GM19468 (cell line): ENCODE results near the gene ZBTB24.
A peak's percentile ranks its signal among the peaks of the same experiment; 100 is the strongest.
"Not testable (repeated sequence)": the region's sequence is repeated elsewhere in the genome, so short reads cannot be mapped to it uniquely, and the experiment has no call there.

Source experiments
- ATAC-seq: cut with Tn5 transposase; IDR thresholded peaks from one replicate; pipeline ENCODE4 v1.9.1; 2021; ENCODE audit warnings: mild to moderate bottlenecking, moderate library complexity, moderate number of reproducible peaks; ENCODE audit not compliant: unreplicated experiment; ENCODE audit errors: extremely low read depth

The ZBTB24 gene

GRCh38 chr6:109473120-109473519, 9.9 kb downstream of the ZBTB24 start:
- ATAC-seq, result no peak

DNA sequence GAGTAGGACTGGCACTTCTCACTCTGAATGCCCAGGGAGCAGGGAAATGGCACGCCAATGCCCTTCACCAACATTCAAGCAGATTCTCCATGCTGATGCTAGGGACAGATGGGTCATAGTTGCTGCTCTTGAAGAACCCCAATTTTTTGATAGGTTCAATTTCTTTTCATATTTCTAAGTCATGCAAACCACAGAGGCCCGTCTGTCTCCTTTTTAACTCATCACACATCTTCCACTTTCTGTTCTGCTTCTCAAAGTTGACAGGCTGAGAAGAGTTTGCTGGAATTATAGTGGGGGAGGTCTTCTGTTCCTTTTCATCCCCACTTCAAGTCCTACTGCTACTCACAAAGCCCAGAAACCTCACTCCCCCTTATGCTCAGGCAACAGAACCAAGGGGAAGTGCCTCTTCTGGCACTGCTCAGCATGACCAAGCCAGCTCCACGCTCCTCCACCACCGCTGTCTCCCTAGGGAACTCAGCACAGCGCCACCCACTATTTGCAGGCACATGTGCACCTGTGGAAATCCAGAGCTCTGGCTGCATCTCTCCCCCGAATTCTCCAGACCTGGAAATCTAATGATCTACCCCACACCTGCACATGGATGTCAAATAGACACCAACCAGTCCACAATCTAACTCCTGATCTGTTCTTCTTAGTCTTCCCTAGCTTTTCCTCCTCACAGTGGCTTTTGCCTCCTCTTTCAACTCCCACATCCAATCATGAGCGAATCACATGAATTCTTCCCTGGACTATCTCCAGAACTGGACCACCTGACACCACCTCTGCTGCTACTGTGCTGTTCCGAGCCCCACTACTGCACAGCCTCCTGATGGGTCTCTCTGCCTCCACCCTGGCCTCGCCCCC, 10.7 kb downstream of the ZBTB24 start:
- ATAC-seq, result no peak

DNA sequence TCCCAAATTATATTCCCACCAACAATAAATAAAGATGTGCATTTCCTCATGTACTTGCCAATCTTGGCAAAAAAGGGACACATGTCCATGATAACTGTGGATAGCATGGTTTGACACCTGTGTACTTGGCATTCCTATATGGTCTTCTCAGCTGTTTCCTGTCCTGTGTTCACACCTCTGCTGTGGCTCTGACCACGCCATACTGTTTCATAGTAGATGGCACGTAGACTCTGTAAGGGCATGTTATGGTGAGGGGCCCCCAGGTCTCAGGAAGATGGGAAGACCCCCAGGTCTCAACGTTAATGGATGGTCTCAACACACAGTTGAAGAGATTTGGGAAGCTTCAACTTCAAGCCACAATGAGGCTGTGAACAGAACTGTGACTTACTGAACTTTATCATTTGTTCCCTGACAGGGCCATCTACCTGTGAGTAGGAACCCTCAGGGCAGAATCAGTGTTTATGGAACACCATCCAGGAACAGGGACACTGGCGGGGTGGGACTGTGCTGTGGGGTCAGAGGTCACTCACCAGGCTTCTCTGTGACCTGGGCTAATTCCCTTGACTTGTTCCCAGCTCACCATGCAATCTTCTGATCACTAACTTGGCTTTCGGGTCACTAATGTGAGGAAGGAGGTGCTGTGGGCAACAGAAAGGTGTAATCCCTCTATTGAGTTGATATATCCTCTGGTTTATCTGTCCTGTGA, 11.8 kb downstream of the ZBTB24 start:
- no peak for ATAC-seq

DNA sequence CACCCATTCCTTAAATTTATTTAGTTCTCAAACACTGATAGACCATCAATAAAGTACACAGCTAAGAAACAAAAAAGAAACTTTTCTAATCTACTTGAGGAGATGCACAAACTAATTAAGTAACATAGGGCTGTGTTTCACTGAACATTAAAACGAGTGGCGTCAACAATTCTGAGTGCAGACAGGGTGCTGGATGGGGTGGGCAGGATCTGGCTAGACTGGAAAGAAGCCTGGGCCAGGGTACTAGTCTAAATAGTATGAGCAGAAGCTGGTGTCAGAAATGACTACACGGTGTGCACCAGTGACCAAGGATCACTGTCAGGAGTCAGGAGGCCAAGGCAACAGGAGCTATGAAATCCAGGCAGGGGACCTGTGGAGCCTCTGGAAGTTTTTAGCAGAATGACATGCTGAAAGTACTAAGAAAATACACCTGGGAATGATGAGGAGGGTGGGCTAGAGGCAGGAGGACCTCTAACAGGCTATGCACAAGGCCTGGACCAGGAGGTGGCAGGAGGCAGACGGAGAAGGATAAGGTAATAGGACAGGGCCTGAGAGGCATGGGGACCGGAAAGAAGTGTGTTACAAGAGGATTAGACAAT, 13.3 kb downstream of the ZBTB24 start:
- no peak for ATAC-seq

- no peak for ATAC-seq
Measured at GRCh38 chr6:109467696-109468095, 15.3 kb downstream of the ZBTB24 start.

- ATAC-seq, result no peak
Measured at GRCh38 chr6:109466212-109466923, 16.7 kb downstream of the ZBTB24 start.

DNA sequence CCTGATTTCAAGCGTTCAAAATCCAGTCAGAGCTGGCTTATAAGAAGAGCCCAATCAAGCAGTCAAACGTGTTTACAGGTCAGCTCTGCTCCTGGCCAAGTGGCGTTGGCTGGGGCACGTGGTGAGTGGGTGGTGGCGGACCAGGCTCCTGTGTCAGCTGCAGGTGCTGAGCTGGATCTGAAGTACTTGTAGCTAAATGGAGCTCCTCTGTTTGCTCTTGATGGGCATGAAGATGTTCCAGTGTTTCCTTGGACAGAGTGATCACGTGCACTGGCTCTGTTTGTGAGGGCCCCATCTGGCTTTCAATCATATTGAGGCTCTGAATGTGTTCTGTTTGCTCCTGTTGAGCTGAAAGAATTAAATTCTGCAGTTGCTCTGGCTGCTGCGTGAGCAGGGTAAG, 17.2 kb downstream of the ZBTB24 start:
- ATAC-seq, result no peak

DNA sequence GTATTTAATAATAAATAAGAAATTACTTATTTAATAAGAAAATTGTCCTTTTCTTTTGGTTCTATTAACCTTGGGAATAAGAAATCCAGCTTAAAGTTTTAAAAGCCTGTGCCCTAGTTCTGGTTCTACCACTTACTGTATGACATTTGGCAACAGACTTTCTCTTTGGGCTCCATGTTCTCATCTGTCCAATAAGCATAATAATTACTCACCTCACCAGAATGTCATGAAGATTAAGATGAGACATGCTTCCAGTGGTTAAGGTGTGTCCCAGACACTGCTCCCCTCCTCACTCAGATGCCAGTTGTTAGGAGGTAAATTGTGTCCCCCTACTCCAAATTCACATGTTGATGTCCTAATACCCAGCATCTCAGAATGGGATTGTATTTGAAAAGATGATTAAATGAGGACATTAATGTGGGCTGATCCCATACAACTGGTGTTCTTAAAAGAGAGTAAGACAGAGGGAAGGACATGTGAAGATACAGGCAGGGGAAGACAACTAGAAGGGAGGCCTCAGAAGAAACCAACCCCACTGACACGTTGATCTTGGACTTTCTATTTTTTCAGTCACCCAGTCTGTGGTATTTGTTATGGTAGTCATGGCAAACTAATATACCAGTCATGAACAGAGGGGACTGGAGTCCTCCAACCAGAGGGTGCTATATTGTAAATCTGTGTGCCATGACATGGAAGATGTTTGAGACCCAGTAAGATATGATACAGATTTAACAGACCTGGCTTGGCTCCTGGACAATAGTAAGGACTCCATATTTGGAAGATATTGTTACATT, 21.1 kb downstream of the ZBTB24 start:
- ATAC-seq, result no peak

DNA sequence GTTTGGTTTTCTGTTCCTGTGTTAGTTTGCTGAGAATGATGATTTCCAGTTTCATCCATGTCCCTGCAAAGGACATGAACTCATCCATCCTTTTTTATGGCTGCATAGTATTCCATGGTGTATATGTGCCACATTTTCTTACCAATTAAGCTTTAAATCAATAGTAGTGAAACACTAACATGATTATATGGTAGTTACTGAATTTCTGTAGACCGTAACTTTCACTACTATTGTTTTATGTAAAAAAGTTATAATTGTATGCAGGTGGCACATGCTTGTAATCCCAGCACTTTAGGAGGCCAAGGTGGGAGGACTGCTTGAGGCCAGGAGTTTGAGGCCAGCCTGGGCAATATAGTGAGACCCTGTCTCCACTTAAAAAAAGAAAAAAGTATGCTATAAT, 21.8 kb downstream of the ZBTB24 start:
- ATAC-seq, result not testable (repeated sequence)

DNA sequence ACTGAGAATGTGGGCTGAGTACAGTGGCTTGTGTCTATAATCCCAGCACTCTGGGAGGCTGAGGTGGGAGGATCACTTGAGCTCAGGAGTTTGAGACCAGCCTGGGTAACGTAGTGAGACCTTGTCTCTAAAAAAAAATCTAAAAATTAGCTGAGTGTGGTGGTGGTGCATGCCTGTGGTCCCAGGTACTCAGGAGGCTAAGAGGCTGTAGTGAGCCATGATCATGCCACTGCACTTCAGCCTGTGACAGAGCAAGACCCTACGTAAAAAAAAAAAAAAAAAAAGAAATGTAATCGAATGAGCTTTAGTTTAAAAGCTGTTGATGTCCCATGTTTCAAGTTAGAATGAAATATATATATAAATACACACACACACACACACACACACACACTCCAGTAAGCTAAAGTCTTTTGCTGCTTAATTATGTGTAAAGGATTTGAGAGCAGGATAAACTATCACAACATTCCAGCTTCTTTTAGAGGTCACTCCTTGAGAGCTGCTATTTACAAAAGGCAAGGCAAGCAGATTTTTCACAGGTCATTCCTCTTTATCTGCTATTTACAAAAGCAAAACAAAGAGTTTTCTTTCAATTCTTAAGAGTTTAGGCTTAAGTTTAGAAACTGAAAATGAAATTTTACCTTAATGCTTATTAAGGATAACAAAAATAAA, 22.7 kb downstream of the ZBTB24 start:
- no peak for ATAC-seq

DNA sequence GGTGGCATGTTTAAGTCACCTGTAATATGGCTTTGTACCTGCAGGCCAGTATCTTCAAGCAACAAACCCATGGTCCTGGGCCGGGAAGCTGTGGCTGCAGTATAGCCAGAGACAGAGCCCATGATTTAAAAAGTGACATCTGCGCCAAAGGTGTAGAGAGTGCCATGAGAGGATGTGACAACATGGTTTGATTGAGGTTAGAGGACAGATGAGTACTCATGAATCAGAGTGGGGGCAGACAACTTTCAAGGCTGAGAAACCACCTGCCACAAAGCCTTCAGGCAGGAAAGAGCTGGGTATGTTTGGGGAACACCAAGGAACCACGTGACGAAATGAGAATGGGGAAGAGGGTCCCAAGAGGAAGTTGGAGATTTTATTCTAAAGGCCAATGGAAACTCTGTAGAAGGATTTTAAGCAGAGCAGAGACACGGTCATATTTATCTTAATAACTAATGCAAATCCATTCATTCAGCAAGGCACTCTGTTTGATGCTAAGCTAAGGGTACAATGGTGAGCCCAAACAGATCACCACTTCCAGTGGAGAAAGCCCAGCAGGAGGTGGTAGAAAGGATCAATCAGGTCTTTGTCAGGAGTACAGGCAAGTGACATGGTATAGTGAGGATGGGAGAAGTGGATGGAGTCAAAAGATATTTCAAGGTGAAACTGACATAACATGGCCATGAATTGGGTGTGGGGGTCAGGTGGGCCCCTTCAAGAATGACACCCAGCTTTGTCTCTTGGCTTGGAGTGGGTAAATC, 24.1 kb downstream of the ZBTB24 start:
- ATAC-seq, result no peak

DNA sequence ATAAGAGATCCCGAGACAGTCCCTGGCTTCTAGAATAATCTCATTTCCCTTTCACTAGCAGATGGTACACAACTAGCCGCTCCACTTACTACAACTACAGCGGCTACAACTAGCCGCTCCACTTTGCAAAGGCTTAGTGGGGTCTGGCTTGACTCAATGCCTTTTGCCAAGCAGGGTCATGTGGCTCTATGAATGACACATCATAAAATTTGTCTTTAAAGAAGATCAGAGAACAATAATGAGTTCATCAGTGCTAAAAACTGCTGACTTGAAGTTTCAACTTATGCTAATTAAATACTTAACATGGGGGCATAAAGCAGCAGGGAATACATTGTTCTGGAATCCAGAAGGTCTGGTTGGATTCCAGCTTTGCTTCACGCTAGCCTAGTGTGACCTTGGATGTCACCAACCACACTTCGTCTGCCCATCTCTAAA, 25.4 kb downstream of the ZBTB24 start:
- ATAC-seq, result no peak

- ATAC-seq, result no peak
Measured at GRCh38 chr6:109456710-109457561, 26.1 kb downstream of the ZBTB24 start.

- ATAC-seq, result no peak
Measured at GRCh38 chr6:109456111-109456583, 26.9 kb downstream of the ZBTB24 start.

GRCh38 chr6:109455437-109456110, 27.4 kb downstream of the ZBTB24 start, which contains the start of gene MICAL1:
MICAL1 (minus strand) TSS chr6:109455772; CDS start chr6:109454196, 1,576 bp downstream.
- peak; percentile 67 for ATAC-seq

DNA sequence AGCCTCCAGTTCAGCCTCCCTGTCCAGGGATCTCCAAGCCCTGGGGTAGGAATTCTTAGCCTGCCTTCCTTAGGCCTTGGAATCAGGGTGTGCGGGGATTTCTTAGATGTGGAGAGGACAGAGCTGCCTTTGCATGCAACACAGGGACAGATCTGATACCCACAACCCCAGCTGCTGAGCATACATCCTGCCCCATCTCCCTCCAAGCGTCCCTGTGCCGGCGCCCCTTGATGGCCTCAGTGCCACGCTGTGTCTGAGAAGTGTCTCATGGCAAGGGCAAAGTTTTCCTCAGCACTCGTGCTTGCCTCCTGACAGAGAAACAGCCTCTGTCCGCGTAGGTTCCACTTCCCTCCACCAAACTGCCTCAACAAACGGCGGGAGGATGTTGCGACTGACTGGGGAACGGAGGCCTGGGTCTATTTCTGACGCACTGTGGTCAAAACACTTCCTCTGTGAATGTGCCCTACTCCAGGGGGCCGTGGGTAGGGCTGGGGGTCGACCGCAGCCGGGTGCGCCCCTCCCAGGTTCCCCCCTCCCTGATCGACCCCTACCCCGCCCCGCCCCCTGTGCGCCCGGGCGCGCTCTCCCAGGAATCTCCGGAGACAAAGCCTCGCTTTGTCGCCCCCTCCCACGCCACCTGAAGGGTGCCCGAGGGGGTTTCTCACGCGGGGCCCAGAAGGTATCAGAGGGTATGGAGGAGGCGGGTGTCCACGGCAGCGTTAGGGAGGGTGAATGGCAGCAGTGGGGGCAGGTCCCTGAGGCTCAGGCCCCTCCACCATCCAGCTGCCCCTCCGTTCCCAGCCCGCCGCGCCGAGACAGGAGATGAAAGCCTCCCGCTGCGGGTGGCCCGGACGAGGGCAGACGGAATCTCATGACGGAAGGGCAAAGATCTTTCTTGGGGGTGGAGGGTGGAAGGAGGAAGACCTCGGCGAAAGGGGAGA, 28.3 kb downstream of the ZBTB24 start:
- no peak for ATAC-seq
